Thymus (tissue), 11 donors: ENCODE results near the gene UGT1A8. TPM values are rescaled to one million over a fixed set of nuclear protein-coding genes. Genes with fewer than 3 reads are reported as not detected.
"Not testable (repeated sequence)": the region's sequence is repeated elsewhere in the genome, so short reads cannot be mapped to it uniquely, and the experiment has no call there.

Source experiments
- DNase-seq, 9 donors: peaks; one replicate each; pipeline ENCODE4 v3.0.0-alpha.2; 2013; ENCODE audit warnings: low spot score in 9 of 9, low read depth in 6 of 9, missing footprints in 1 of 9
- H3K27ac ChIP-seq, 2 donors: one replicate each; pipeline ENCODE4 v1.5.1; 2013; ENCODE audit warnings: control low read depth in 1 of 2, low read depth in 1 of 2, low read length in 1 of 2, mild to moderate bottlenecking in 1 of 2, moderate library complexity in 1 of 2
- H3K27me3 ChIP-seq, 2 donors: one replicate each; pipeline ENCODE4 v1.5.1; 2013; ENCODE audit warnings: low read length in 1 of 2; ENCODE audit not compliant: control insufficient read depth in 2 of 2, insufficient read depth in 1 of 2
- H3K36me3 ChIP-seq, 2 donors: one replicate each; pipeline ENCODE4 v1.5.1; 2013; ENCODE audit warnings: low read length in 1 of 2, mild to moderate bottlenecking in 1 of 2, moderate library complexity in 1 of 2; ENCODE audit not compliant: control insufficient read depth in 2 of 2, insufficient read depth in 2 of 2
- H3K4me1 ChIP-seq, 2 donors: one replicate each; pipeline ENCODE4 v1.5.1; 2013; ENCODE audit warnings: low read length in 2 of 2; ENCODE audit not compliant: control insufficient read depth in 2 of 2, insufficient read depth in 2 of 2
- H3K4me3 ChIP-seq, 2 donors: one replicate each; pipeline ENCODE4 v1.5.1; 2013; ENCODE audit warnings: low read length in 2 of 2, control low read depth in 1 of 2, mild to moderate bottlenecking in 1 of 2
- H3K9me3 ChIP-seq, 2 donors: one replicate each; pipeline ENCODE4 v1.5.1; 2013; ENCODE audit warnings: low read length in 1 of 2, mild to moderate bottlenecking in 1 of 2; ENCODE audit not compliant: control insufficient read depth in 2 of 2, insufficient read depth in 1 of 2
- WGBS: extraction: QIAGEN DNeasy Blood & Tissue Kit; methylation state at CpG from one replicate; pipeline ENCODE4 v1.1.7; 2013; 5-methylcytosine and 5-hydroxymethylcytosine counted together
- polyA plus RNA-seq: library from polyadenylated mRNA; stranded (reverse); fragments of 200-250 nt; gene quantifications from one replicate; pipeline ENCODE4 v1.2.3, GENCODE V29; 2013
- total RNA-seq: library from RNA; stranded (reverse); fragments of 120-200 nt; gene quantifications from one replicate; pipeline ENCODE4 v1.2.4, GENCODE V29; 2013
- donor health status: healthy.

UGT1A8 gene
- total and polyA plus RNA-seq, 2 donors = 0.24 to 2.6 TPM

DNA sequence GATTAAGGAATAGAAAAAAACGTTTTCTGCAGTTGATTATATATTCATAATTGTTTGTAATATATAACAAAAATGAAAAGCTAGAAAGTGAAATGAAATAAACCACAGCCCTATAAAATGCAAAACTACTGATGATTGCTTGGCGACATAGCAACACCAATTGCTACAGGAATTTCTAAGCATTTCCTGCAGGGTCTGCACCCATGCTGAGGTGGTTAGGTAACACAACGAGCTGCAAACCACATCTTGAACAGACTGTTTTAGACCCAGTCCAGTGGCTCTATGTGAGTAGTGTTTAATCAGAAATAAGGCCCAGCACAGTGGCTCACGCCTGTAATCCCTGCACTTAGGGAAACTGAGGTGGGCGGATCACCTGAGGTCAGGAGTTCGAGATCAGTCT is 37.1 kb downstream of the UGT1A8 start:
- 74% methylated on average over 6 of the region's 6 CpGs for WGBS
- no peaks in the 10 kb centered on the region for H3K36me3 ChIP-seq
- H3K27ac ChIP-seq = no peak overlapping the region

DNA sequence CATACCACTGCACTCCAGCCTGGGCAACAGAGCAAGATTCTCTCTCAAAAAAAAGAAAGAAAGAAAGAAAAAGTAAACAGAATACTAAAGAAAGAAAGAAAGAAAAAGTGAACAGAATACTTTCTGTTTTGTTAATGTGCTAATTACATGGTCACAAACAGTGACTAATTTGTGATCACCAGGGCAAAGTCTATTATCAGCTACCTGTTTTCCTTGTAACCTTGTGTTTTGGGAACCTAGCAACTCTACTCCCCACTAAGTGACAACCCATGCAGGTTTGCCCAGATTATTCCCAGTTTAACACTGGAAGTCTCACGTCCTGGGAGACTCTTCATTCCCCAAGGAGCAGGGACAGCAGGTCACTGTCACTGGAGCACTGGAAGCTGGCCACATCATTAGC is 37.6 kb downstream of the UGT1A8 start:
- Histone ChIP-seq H3K4me1 (no peaks in the 10 kb centered on the region), H3K9me3 (no peaks in the 10 kb centered on the region), H3K36me3 (no peaks in the 10 kb centered on the region), H3K27me3 (no peaks in the 10 kb centered on the region), H3K4me3 (no peak overlapping the region), H3K27ac (no peak overlapping the region)
- 83% methylated on average over 1 of the region's 1 CpG for WGBS
- no peak for DNase-seq

More for the DNA sequence above, 37.1 kb downstream of the UGT1A8 start:
- H3K27me3 ChIP-seq = no peaks in the 10 kb centered on the region
- H3K4me1 ChIP-seq = no peaks in the 10 kb centered on the region
- no peak for DNase-seq
- no peaks in the 10 kb centered on the region for H3K9me3 ChIP-seq
- no peak overlapping the region for H3K4me3 ChIP-seq

DNA sequence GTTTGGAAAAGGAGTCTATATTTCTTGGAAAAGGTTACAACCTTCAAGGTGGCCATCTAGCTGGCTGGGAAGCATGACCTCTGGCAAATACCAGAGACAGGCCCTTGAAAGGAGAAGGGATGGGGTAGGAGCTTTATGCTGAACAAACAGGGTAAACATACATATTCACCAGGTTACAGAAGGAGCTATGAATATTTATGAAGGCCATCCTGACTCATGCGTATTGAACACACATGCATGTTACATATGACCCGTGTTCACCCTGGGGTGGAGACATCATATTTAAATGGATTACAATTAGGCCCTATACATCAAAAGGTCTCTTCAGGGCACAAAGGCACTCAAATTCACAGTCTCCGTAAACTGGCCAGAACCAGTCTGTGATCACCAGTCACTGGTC is 38.5 kb downstream of the UGT1A8 start:
- not testable (repeated sequence) for H3K36me3 ChIP-seq, H3K9me3 ChIP-seq, DNase-seq, H3K4me1 ChIP-seq, H3K4me3 ChIP-seq, H3K27me3 ChIP-seq, H3K27ac ChIP-seq
- WGBS = 99% methylated on average over 3 of the region's 3 CpGs

DNA sequence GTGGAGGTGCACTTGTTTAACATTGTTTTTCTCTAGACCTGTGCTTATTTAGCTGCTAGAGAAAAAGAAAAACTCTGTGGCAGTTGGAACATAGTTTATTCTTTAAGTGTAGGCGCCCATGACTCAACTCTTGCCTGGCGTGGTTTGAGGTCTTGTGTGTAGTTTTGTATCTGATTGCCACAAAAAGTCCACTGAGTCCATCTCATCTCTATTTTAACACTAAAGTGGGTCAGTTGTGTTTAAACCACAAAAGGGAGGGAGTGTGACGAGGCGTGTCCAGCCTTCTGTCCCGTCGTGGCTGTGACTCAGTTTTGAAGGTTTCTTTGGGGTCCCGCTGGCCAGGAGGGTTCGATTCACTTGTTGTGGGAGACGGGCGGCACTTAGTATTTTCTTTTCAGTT is 39.0 kb downstream of the UGT1A8 start:
- 98% methylated on average over 10 of the region's 10 CpGs for WGBS
- no peak overlapping the region for H3K4me3 ChIP-seq

DNA sequence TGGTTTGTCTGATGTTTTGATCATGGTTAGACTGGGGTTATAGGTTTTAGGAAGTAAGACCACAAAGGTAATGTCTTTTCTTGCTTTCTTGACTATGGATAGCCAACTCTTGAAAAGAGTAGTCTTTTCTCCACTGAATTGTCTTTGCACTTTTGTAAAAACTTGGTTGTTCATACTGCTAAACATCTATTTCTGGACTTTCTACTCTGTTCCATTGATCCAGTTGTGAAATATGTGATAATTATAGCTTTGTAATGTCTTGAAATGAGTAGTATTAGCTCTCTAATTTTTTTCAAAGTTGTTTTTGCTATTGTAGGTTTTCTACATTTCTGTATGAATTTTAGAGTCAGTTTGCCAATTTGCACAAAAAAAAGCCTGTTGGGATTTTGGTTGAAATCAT is 41.2 kb downstream of the UGT1A8 start:
- H3K9me3 ChIP-seq = no peaks in the 10 kb centered on the region
- H3K4me1 ChIP-seq = no peaks in the 10 kb centered on the region
- no peak for DNase-seq
- H3K27me3 ChIP-seq = no peaks in the 10 kb centered on the region
- no peaks in the 10 kb centered on the region for H3K36me3 ChIP-seq
- no peak overlapping the region for H3K27ac ChIP-seq
- H3K4me3 ChIP-seq = no peak overlapping the region

More for the DNA sequence above, 39.0 kb downstream of the UGT1A8 start:
- no peaks in the 10 kb centered on the region for H3K9me3 ChIP-seq
- H3K36me3 ChIP-seq = no peaks in the 10 kb centered on the region
- no peaks in the 10 kb centered on the region for H3K4me1 ChIP-seq
- DNase-seq = no peak
- H3K27me3 ChIP-seq = no peaks in the 10 kb centered on the region
- H3K27ac ChIP-seq = no peak overlapping the region

DNA sequence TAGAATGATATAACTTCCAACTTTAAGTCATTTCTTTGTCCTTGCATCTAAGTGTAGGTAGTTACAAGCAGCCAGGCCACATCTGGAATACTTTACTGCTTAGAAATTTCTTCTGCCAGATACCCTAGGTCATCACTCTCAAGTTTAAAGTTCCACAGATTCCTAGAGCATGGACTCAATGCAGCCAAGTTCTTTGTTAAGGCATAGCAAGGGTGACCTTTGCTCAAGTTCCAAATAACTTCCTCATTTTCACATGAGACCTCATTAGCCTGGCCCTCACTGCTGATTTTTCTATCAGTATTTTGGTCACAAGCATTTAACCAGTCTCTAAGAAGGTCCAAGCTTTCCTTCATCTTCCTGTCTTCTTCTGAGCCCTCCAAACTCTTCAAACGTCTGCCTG is 46.5 kb downstream of the UGT1A8 start:
- WGBS = 85% methylated on average over 1 of the region's 1 CpG
- no peak for DNase-seq
- H3K36me3 ChIP-seq = no peaks in the 10 kb centered on the region

DNA sequence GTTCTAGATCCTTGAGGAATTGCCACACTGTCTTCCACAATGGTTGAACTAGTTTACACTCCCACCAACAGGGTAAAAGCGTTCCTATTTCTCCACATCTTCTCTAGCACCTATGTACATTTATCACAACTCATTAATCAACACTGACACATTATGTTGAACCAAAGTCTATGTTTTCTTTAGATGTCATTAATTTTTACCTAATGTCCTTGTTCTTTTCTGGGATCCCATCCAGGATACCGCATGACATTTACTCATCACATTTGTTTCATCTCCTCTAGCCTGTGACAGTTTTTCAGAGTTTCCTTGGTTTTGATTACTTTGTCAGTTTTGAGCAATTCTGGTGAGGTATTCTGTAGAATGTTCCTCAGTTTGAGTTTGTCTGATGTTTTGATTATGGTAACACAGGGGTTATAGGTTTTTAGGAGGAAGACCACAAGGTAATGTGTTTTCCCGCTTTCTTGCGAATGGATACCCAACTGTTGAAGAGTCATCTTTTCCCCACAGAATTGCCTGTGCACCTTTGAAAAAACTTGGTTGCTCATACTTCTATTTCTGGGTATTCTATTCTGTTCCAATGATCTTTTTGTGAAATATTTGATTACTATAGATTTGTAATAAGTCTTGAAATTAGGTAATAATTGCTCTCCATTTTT is 51.3 kb downstream of the UGT1A8 start:
- H3K27ac ChIP-seq = peak overlapping the region in 1 of 2 donors; percentile 4
- H3K36me3 ChIP-seq = no peaks in the 10 kb centered on the region
- no peak overlapping the region for H3K4me3 ChIP-seq
- H3K9me3 ChIP-seq = no peaks in the 10 kb centered on the region
- H3K4me1 ChIP-seq = no peaks in the 10 kb centered on the region
- 97% methylated on average over 4 of the region's 4 CpGs for WGBS
- DNase-seq = no peak
- H3K27me3 ChIP-seq = no peaks in the 10 kb centered on the region

More for the DNA sequence above, 46.5 kb downstream of the UGT1A8 start:
- Histone ChIP-seq H3K9me3 (no peaks in the 10 kb centered on the region), H3K4me1 (no peaks in the 10 kb centered on the region), H3K4me3 (no peak overlapping the region), H3K27me3 (no peaks in the 10 kb centered on the region), H3K27ac (no peak overlapping the region)

DNA sequence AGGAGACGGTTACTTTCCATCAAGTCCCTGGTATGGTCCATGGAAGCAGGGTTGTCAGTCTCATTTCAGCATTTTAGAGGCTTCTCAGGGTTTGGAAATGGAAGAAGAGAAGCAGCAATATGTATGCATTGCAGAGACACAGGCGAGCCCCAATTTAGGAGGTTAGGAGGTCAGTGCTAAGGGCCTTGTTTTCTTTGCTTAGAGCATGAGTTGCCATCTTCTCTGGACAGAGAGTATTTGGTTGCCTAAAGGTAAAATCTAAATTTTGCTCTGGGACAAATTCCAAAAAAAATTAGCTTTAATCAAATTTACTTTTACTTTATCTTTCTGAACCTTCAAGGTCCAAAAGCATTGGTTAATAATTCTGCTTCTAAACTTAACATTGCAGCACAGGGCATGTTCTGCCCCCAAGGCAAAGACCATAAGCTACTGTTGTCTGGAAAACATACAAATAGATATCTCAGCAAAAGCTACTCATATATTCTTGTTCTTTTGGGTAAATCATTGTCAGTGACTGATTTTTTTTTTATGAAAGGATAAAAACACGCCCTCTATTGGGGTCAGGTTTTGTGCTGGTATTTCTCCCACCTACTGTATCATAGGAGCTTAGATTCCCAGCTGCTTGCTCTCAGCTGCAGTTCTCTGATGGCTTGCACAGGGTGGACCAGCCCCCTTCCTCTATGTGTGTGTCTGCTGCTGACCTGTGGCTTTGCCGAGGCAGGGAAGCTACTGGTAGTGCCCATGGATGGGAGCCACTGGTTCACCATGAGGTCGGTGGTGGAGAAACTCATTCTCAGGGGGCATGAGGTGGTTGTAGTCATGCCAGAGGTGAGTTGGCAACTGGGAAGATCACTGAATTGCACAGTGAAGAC is 54.1 kb downstream of the UGT1A8 start, which contains the start of gene UGT1A9:
Gene UGT1A9, plus strand, starts transcription at position 609 of the 872 bp plus-strand sequence. Its CDS starts 37 bp downstream, at position 646.
- 96% methylated on average over 5 of the region's 5 CpGs for WGBS
- Histone ChIP-seq H3K27me3 (no peaks in the 10 kb centered on the region), H3K4me1 (no peaks in the 10 kb centered on the region), H3K27ac (no peak within 1 kb of the TSS), H3K36me3 (no peaks in the 10 kb centered on the region), H3K4me3 (no peak within 1 kb of the TSS), H3K9me3 (no peaks in the 10 kb centered on the region)
- no peak for DNase-seq

DNA sequence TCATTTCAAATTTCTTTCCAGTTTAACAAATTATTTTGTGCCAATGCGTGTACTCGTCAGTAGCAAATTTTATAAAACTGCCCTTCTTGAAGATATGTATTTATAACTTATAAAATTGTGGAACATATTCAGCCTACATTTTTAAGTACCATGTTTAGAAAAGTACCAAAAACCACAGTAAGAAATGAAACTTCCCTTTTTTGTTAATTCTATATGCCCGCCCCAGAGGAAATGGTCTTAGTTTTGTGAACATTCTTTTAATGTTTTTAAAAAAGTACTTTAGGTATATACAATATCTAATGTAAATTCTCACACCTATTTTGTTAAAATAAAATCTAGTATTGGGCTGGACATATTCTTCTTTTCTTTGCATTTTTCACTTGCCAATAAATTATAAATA is 55.5 kb downstream of the UGT1A8 start:
- no peaks in the 10 kb centered on the region for H3K27me3 ChIP-seq
- DNase-seq = no peak

More for the DNA sequence above, 55.5 kb downstream of the UGT1A8 start:
- Histone ChIP-seq H3K4me1 (no peaks in the 10 kb centered on the region), H3K4me3 (no peak overlapping the region), H3K9me3 (no peaks in the 10 kb centered on the region), H3K36me3 (no peaks in the 10 kb centered on the region), H3K27ac (no peak overlapping the region)
- 60% methylated on average over 3 of the region's 3 CpGs for WGBS
